Activated B cell treated with CpG ODN at 0.5 μM for 24 hours (primary cell): ENCODE measurements around the gene ATP8B1. TPM values are rescaled to one million over a fixed set of nuclear protein-coding genes. Genes with fewer than 3 reads are reported as not detected.

Source experiments
- ATAC-seq: fragments of 200-7000 bp; cut with Tn5 transposase; one replicate; pipeline ENCODE4 v1.10.0; 2021; ENCODE audit warnings: low read depth, mild to moderate bottlenecking, moderate library complexity
- CTCF ChIA-PET: fragments of 350-600 bp; sonication (Branson Sonifier 250); formaldehyde crosslinking; loops from one replicate; lab custom pipeline; 2021; ENCODE audit warnings: antibody characterized with exemption; lab: Charles Lee
- POLR2A ChIA-PET: fragments of 350-600 bp; sonication (Branson Sonifier 250); formaldehyde crosslinking; loops from one replicate; lab custom pipeline; 2021; ENCODE audit warnings: antibody characterized with exemption; lab: Charles Lee
- DNase-seq: peaks from one replicate; pipeline ENCODE4 v3.0.0; 2022
- H3K27ac Mint-ChIP-seq: one replicate; pipeline ENCODE4 v1.8.0; 2020; ENCODE audit warnings: mixed read lengths
- H3K27me3 Mint-ChIP-seq: one replicate; pipeline ENCODE4 v1.8.0; 2021; ENCODE audit warnings: mixed read lengths
- H3K36me3 Mint-ChIP-seq: one replicate; pipeline ENCODE4 v1.8.0; 2021; ENCODE audit warnings: low read depth, mixed read lengths
- H3K4me1 Mint-ChIP-seq: one replicate; pipeline ENCODE4 v1.8.0; 2021; ENCODE audit warnings: mixed read lengths
- H3K4me3 Mint-ChIP-seq: one replicate; pipeline ENCODE4 v1.8.0; 2020; ENCODE audit warnings: mild to moderate bottlenecking, mixed read lengths
- H3K9me3 Mint-ChIP-seq: one replicate; pipeline ENCODE4 v1.8.0; 2020; ENCODE audit warnings: mixed read lengths
- intact Hi-C: fragments of 100-400 bp; cut with micrococcal nuclease; formaldehyde crosslinking; loops from one replicate; pipeline ENCODE4 v1.15.1; 2024
- total RNA-seq: library from RNA; stranded (reverse); gene quantifications from 2 replicates; pipeline ENCODE4 v1.2.3, GENCODE V29; 2022
- TF ChIP-seq, protein P1 (sequence below): fragments of 200-600 bp; IDR thresholded peaks from one replicate; pipeline ENCODE4 v1.8.0; 2022; ENCODE audit warnings: antibody characterized with exemption, mild to moderate bottlenecking

ATP8B1 gene
- total RNA-seq, 1 donor from 2014 or later: 0.69 TPM

DNA sequence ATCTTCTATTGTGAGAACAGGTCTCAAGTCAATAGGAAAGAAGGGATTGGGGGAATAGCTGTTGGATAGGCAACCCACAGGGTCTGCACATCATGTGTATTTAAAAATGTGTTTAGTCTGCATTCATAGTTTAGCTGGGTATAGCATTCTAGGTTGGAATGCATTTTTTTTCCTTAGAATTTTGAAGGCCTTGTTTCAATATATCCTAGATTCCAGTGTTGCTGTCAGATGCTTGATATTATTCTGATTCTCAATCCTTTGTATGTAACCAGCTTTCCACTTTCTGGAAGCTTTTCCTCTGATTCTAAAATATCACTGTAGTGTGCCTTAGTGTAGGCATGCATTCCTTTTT is 9.0 kb upstream of the ATP8B1 start:
- no peak overlapping the region for H3K27ac Mint-ChIP-seq
- TF ChIP-seq, protein P1, sequence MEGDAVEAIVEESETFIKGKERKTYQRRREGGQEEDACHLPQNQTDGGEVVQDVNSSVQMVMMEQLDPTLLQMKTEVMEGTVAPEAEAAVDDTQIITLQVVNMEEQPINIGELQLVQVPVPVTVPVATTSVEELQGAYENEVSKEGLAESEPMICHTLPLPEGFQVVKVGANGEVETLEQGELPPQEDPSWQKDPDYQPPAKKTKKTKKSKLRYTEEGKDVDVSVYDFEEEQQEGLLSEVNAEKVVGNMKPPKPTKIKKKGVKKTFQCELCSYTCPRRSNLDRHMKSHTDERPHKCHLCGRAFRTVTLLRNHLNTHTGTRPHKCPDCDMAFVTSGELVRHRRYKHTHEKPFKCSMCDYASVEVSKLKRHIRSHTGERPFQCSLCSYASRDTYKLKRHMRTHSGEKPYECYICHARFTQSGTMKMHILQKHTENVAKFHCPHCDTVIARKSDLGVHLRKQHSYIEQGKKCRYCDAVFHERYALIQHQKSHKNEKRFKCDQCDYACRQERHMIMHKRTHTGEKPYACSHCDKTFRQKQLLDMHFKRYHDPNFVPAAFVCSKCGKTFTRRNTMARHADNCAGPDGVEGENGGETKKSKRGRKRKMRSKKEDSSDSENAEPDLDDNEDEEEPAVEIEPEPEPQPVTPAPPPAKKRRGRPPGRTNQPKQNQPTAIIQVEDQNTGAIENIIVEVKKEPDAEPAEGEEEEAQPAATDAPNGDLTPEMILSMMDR: no peak
- no peak for ATAC-seq
- peaks cover 15% of the 10 kb centered on the region for H3K9me3 Mint-ChIP-seq
- H3K36me3 Mint-ChIP-seq: peaks cover 16% of the 10 kb centered on the region
- DNase-seq: no peak
- no peak overlapping the region for H3K4me3 Mint-ChIP-seq
- no peaks in the 10 kb centered on the region for H3K4me1 Mint-ChIP-seq
- peaks cover 2% of the 10 kb centered on the region for H3K27me3 Mint-ChIP-seq
- CTCF ChIA-PET: no interaction called here
- intact Hi-C loops: no loop called here
- POLR2A ChIA-PET: no interaction called here

GRCh38 chr18:57811477-57812125 is 8.5 kb upstream of the ATP8B1 start:
- ChIA-PET CTCF (no interaction called here), POLR2A (no interaction called here)
- H3K9me3 Mint-ChIP-seq: peaks cover 15% of the 10 kb centered on the region
- peaks cover 16% of the 10 kb centered on the region for H3K36me3 Mint-ChIP-seq
- TF ChIP-seq, protein P1: no peak
- no peak overlapping the region for H3K27ac Mint-ChIP-seq
- intact Hi-C loops: no loop called here
- ATAC-seq: no peak
- DNase-seq: no peak
- H3K4me3 Mint-ChIP-seq: no peak overlapping the region
- peaks cover 2% of the 10 kb centered on the region for H3K27me3 Mint-ChIP-seq
- H3K4me1 Mint-ChIP-seq: no peaks in the 10 kb centered on the region

DNA sequence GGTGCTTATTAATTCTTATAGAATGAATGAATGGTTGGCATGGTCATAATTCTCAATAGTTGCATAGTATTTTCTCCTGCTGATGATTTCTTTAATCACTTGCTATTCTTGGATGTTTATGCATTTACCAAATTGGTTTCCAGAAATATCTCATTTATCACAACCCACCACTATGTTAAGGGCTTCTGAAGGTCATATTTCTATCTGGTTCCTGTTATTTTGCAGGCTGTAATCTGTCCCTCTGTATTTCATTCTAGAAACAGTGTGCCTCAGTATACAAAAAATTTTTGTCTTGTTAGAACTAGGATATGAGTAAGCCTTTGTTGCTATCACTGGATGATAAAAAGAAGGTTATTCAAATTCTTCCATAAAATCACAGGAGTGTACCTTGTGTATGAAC is 6.1 kb upstream of the ATP8B1 start:
- Mint-ChIP-seq H3K4me1 (no peaks in the 10 kb centered on the region), H3K36me3 (peaks cover 16% of the 10 kb centered on the region), H3K27ac (no peak overlapping the region), H3K4me3 (no peak overlapping the region), H3K9me3 (peaks cover 15% of the 10 kb centered on the region), H3K27me3 (peaks cover 10% of the 10 kb centered on the region)
- intact Hi-C loops: no loop called here
- no peak for DNase-seq
- POLR2A ChIA-PET: no interaction called here
- ATAC-seq: no peak
- CTCF ChIA-PET: no interaction called here
- TF ChIP-seq, protein P1: no peak

- CTCF ChIA-PET: interaction anchor here (1.5 kb wide), 1 partner anchor 75 kb away, joined by 3 read pairs; no protein-coding TSS in a partner anchor
Observed at GRCh38 chr18:57807336-57808117, 4.4 kb upstream of the ATP8B1 start.

DNA sequence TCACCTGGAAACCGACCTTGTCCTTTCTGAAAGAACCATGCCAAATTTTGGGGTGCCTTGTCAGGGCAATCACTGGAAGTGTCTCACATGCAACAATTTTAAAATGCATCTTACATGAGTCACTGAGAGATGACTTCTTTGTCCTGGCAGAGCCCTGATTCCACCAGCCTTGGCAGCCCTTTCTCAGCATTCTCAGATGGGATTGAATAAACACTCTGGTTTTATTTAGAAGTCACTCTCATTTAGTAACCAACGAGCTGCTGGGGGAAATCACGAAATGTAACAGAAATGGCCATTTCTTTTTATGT is 3.8 kb upstream of the ATP8B1 start:
- DNase-seq: no peak
- Mint-ChIP-seq H3K36me3 (peaks cover 5% of the 10 kb centered on the region), H3K4me1 (peaks cover 14% of the 10 kb centered on the region), H3K4me3 (no peak overlapping the region), H3K27me3 (peaks cover 18% of the 10 kb centered on the region), H3K27ac (no peak overlapping the region), H3K9me3 (peaks cover 6% of the 10 kb centered on the region)
- intact Hi-C loops: no loop called here
- TF ChIP-seq, protein P1: no peak
- CTCF ChIA-PET: interaction anchor here (1.5 kb wide), 1 partner anchor 75 kb away, joined by 3 read pairs; no protein-coding TSS in a partner anchor
- POLR2A ChIA-PET: no interaction called here
- ATAC-seq: no peak

More at GRCh38 chr18:57807336-57808117, 4.4 kb upstream of the ATP8B1 start:
- H3K36me3 Mint-ChIP-seq: peaks cover 5% of the 10 kb centered on the region
- ATAC-seq (no peak), DNase-seq (no peak)
- TF ChIP-seq, protein P1: no peak
- H3K4me1 Mint-ChIP-seq: peaks cover 8% of the 10 kb centered on the region
- POLR2A ChIA-PET: no interaction called here
- peaks cover 9% of the 10 kb centered on the region for H3K9me3 Mint-ChIP-seq
- H3K27ac Mint-ChIP-seq: no peak overlapping the region
- no peak overlapping the region for H3K4me3 Mint-ChIP-seq
- peaks cover 12% of the 10 kb centered on the region for H3K27me3 Mint-ChIP-seq
- intact Hi-C loops: no loop called here
